ENCODE results near the gene AOPEP.

DNA sequence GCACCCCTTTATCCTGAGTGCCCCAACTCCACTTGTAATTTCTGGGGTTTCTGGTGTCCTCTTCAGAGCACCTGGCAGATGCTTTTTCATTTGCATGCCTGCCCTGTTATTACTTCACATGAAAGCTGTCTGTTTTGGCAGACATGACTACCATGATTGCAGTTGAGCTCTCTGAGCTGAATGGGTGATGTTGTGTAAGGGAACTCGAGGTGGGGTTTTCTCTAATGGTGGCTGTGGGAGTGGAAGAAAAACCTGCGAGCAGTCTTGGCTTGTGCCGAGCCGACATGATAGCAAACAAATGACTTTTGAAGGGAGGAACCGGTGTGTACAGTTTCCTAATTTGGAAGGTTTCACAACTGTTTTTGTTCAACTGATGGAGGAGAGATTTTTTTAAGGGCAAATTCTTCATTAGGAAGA lies 196.2 kb downstream of the AOPEP start:
- TF ChIP-seq, protein P1, sequence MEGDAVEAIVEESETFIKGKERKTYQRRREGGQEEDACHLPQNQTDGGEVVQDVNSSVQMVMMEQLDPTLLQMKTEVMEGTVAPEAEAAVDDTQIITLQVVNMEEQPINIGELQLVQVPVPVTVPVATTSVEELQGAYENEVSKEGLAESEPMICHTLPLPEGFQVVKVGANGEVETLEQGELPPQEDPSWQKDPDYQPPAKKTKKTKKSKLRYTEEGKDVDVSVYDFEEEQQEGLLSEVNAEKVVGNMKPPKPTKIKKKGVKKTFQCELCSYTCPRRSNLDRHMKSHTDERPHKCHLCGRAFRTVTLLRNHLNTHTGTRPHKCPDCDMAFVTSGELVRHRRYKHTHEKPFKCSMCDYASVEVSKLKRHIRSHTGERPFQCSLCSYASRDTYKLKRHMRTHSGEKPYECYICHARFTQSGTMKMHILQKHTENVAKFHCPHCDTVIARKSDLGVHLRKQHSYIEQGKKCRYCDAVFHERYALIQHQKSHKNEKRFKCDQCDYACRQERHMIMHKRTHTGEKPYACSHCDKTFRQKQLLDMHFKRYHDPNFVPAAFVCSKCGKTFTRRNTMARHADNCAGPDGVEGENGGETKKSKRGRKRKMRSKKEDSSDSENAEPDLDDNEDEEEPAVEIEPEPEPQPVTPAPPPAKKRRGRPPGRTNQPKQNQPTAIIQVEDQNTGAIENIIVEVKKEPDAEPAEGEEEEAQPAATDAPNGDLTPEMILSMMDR (IDR thresholded peaks at IDR 0.05): no peak
- no peak for TF ChIP-seq POLR2A (IDR thresholded peaks at IDR 0.05)

Measured in thyroid gland (tissue), 4 donors.